Measurements from ENCODE around the gene ATP6V1B1. TPM values are rescaled to one million over a fixed set of nuclear protein-coding genes. Genes with fewer than 3 reads are reported as not detected.
"Not testable (repeated sequence)": the region's sequence is repeated elsewhere in the genome, so short reads cannot be mapped to it uniquely, and the experiment has no call there.

Gene ATP6V1B1
- polyA plus RNA-seq, 4 donors: 67.2 to 92.1 (median 80.4) TPM

GRCh38 chr2:70987386-70987785, 51.7 kb downstream of the ATP6V1B1 start:
- DNase-seq (ENCODE audit: low read depth in 4 of 4, low spot score in 2 of 4): no peak

GRCh38 chr2:70988151-70988550, 52.5 kb downstream of the ATP6V1B1 start:
- DNase-seq (ENCODE audit: low read depth in 4 of 4, low spot score in 2 of 4): no peak

- DNase-seq (ENCODE audit: low read depth in 4 of 4, low spot score in 2 of 4): no peak
These were observed 53.3 kb downstream of the ATP6V1B1 start for GRCh38 chr2:70988726-70989648.

GRCh38 chr2:70990216-70990615, 54.5 kb downstream of the ATP6V1B1 start:
- DNase-seq (ENCODE audit: low read depth in 4 of 4, low spot score in 2 of 4): no peak

- DNase-seq (ENCODE audit: low read depth in 4 of 4, low spot score in 2 of 4): no peak
These were observed 55.4 kb downstream of the ATP6V1B1 start for GRCh38 chr2:70991142-70991541.

GRCh38 chr2:70991742-70992141, 56.0 kb downstream of the ATP6V1B1 start:
- no peak for DNase-seq (ENCODE audit: low read depth in 4 of 4, low spot score in 2 of 4)

GRCh38 chr2:70992945-70993853, 57.5 kb downstream of the ATP6V1B1 start:
- no peak for DNase-seq (ENCODE audit: low read depth in 4 of 4, low spot score in 2 of 4)

GRCh38 chr2:70994009-70994698, 58.5 kb downstream of the ATP6V1B1 start:
- no peak for DNase-seq (ENCODE audit: low read depth in 4 of 4, low spot score in 2 of 4)

- DNase-seq (ENCODE audit: low read depth in 4 of 4, low spot score in 2 of 4): peak in 3 of 4 donors; percentile 53 to 72 (median 64)
These were observed 59.2 kb downstream of the ATP6V1B1 start, which contains the start of gene TEX261 for GRCh38 chr2:70994699-70995425. TEX261 (minus strand) TSS chr2:70994873; CDS start chr2:70994757, 116 bp downstream.

- no peak for DNase-seq (ENCODE audit: low read depth in 4 of 4, low spot score in 2 of 4)
These were observed 59.7 kb downstream of the ATP6V1B1 start for GRCh38 chr2:70995426-70995729.

- not testable (repeated sequence) for DNase-seq (ENCODE audit: low read depth in 4 of 4, low spot score in 2 of 4)
These were observed 63.2 kb downstream of the ATP6V1B1 start for GRCh38 chr2:70998885-70999284.

- no peak for DNase-seq (ENCODE audit: low read depth in 4 of 4, low spot score in 2 of 4)
These were observed 63.7 kb downstream of the ATP6V1B1 start for GRCh38 chr2:70999362-70999761.

- DNase-seq (ENCODE audit: low read depth in 4 of 4, low spot score in 2 of 4): not testable (repeated sequence)
These were observed 64.2 kb downstream of the ATP6V1B1 start for GRCh38 chr2:70999931-71000330.

- DNase-seq (ENCODE audit: low read depth in 4 of 4, low spot score in 2 of 4): no peak
These were observed 65.3 kb downstream of the ATP6V1B1 start for GRCh38 chr2:71000780-71001591.

GRCh38 chr2:71001592-71001927, 65.9 kb downstream of the ATP6V1B1 start:
- DNase-seq (ENCODE audit: low read depth in 4 of 4, low spot score in 2 of 4): no peak

- DNase-seq (ENCODE audit: low read depth in 4 of 4, low spot score in 2 of 4): no peak
These were observed 66.4 kb downstream of the ATP6V1B1 start for GRCh38 chr2:71001981-71002570.

- DNase-seq (ENCODE audit: low read depth in 4 of 4, low spot score in 2 of 4): no peak
These were observed 67.7 kb downstream of the ATP6V1B1 start for GRCh38 chr2:71003396-71003795.

GRCh38 chr2:71003966-71004755, 68.5 kb downstream of the ATP6V1B1 start:
- no peak for DNase-seq (ENCODE audit: low read depth in 4 of 4, low spot score in 2 of 4)

All from left renal cortex interstitium (tissue), 4 donors.